GM12878 (cell line): ENCODE results near the gene KPNA1.

Source experiments
- E2F4 ChIP-seq: IDR thresholded peaks from 2 replicates; pipeline ENCODE4 v1.6.1; 2012; ENCODE audit warnings: low read depth, low read length, improper control_type of control experiment
- EP300 ChIP-seq, 2 experiments: fragments of 150-350 bp in 1 of 2; IDR thresholded peaks; 2 replicates each; pipeline ENCODE4 v1.6.1; 2011 to 2012; ENCODE audit warnings: low read depth in 2 of 2, low read length in 2 of 2, borderline replicate concordance in 1 of 2, improper control_type of control experiment in 1 of 2, inconsistent platforms in 1 of 2; ENCODE audit not compliant: control insufficient read depth in 1 of 2
- IRF3 ChIP-seq: fragments of 450-650 bp; IDR thresholded peaks from 2 replicates; pipeline ENCODE4 v1.6.1; 2014; ENCODE audit warnings: mild to moderate bottlenecking
- JUNB ChIP-seq: IDR thresholded peaks from 2 replicates; pipeline ENCODE4 v1.6.1; 2016; ENCODE audit warnings: antibody characterized with exemption, mild to moderate bottlenecking
- STAT1 ChIP-seq: fragments of 450-650 bp; conservative IDR thresholded peaks from 2 replicates; pipeline ENCODE4 v1.6.1; 2014; ENCODE audit warnings: antibody characterized with exemption, mild to moderate bottlenecking
- TCF3 ChIP-seq: IDR thresholded peaks from 2 replicates; pipeline ENCODE4 v1.6.1; 2012; ENCODE audit warnings: low read depth, mild to moderate bottlenecking, low read length, borderline replicate concordance; ENCODE audit not compliant: insufficient read depth
- USF2 ChIP-seq: IDR thresholded peaks from 2 replicates; pipeline ENCODE4 v1.6.1; 2011; ENCODE audit warnings: low read depth, low read length, improper control_type of control experiment, borderline replicate concordance
- YY1 ChIP-seq: IDR thresholded peaks from 2 replicates; pipeline ENCODE4 v1.6.1; 2011; ENCODE audit warnings: low read depth, mild to moderate bottlenecking, low read length
- TF ChIP-seq, protein P1 (sequence below), 3 experiments: IDR thresholded peaks in 2 of 3; conservative IDR thresholded peaks in 1 of 3; 2 replicates each; pipeline ENCODE4 v1.5.1; 2011; ENCODE audit warnings: low read depth in 3 of 3, low read length in 3 of 3, mild to moderate bottlenecking in 3 of 3, control low read depth in 2 of 3, moderate library complexity in 2 of 3, inconsistent platforms in 1 of 3, mixed read lengths in 1 of 3; ENCODE audit not compliant: control insufficient read depth in 2 of 3, insufficient read depth in 1 of 3; ENCODE audit errors: extremely low read depth in 1 of 3

GRCh38 chr3:122497425-122497824 lies 17.3 kb downstream of the KPNA1 start:
- TF ChIP-seq USF2 (no peak), YY1 (no peak), STAT1 (no peak), JUNB (peak; percentile 53), TCF3 (no peak), E2F4 (no peak), EP300 (IDR thresholded peaks at IDR 0.05; ENCODE audit: borderline replicate concordance in 1 of 2, control insufficient read depth in 1 of 2, low read depth in 2 of 2, low read length in 2 of 2) (peak; percentile 24 to 27; a peak in 1 of 4 replicates), IRF3 (no peak)
- TF ChIP-seq, protein P1, sequence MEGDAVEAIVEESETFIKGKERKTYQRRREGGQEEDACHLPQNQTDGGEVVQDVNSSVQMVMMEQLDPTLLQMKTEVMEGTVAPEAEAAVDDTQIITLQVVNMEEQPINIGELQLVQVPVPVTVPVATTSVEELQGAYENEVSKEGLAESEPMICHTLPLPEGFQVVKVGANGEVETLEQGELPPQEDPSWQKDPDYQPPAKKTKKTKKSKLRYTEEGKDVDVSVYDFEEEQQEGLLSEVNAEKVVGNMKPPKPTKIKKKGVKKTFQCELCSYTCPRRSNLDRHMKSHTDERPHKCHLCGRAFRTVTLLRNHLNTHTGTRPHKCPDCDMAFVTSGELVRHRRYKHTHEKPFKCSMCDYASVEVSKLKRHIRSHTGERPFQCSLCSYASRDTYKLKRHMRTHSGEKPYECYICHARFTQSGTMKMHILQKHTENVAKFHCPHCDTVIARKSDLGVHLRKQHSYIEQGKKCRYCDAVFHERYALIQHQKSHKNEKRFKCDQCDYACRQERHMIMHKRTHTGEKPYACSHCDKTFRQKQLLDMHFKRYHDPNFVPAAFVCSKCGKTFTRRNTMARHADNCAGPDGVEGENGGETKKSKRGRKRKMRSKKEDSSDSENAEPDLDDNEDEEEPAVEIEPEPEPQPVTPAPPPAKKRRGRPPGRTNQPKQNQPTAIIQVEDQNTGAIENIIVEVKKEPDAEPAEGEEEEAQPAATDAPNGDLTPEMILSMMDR (IDR thresholded peaks at IDR 0.05 in 2 of 3, conservative IDR thresholded peaks at IDR 0.05 in 1 of 3; ENCODE audit: control insufficient read depth in 2 of 3, extremely low read depth in 1 of 3, insufficient read depth in 1 of 3, low read depth in 3 of 3, low read length in 3 of 3): no peak
